Posterior cingulate gyrus (tissue), 11 donors: ENCODE measurements around the gene L3MBTL4.

Experiments
- DNase-seq, 10 donors: peaks; one replicate each; pipeline versions ENCODE4 v3.0.0 to v3.0.0-alpha.2; 2020 to 2021; ENCODE audit warnings: mixed read lengths in 3 of 10
- intact Hi-C: fragments of 100-400 bp; cut with DNase I; formaldehyde crosslinking; loops from one replicate; pipeline ENCODE4 v1.15.1; 2023

The L3MBTL4 gene

GRCh38 chr18:5975111-5976002, 439.4 kb downstream of the L3MBTL4 start:
- DNase-seq, result no peak
- intact Hi-C loops, result no loop called here

- no peak for DNase-seq
- intact Hi-C loops, result no loop called here
These were observed 440.0 kb downstream of the L3MBTL4 start for GRCh38 chr18:5974696-5975095.

GRCh38 chr18:5973099-5973498, 441.6 kb downstream of the L3MBTL4 start:
- intact Hi-C loops, result no loop called here

GRCh38 chr18:5972298-5972697, 442.4 kb downstream of the L3MBTL4 start:
- DNase-seq, result no peak
- intact Hi-C loops, result no loop called here

More at GRCh38 chr18:5973099-5973498, 441.6 kb downstream of the L3MBTL4 start:
- DNase-seq, result no peak

- intact Hi-C loops, result no loop called here
- DNase-seq, result peak in 1 of 10 donors; percentile 33
These were observed 444.7 kb downstream of the L3MBTL4 start for GRCh38 chr18:5969989-5970403.

GRCh38 chr18:5969355-5969988, 445.2 kb downstream of the L3MBTL4 start:
- peak in 1 of 10 donors; percentile 24 for DNase-seq
- intact Hi-C loops, result no loop called here

- intact Hi-C loops, result no loop called here
- no peak for DNase-seq
These were observed 447.0 kb downstream of the L3MBTL4 start for GRCh38 chr18:5967666-5968065.

- no peak for DNase-seq
- intact Hi-C loops, result no loop called here
These were observed 447.7 kb downstream of the L3MBTL4 start for GRCh38 chr18:5967007-5967406.

- no peak for DNase-seq
- intact Hi-C loops, result no loop called here
These were observed 448.2 kb downstream of the L3MBTL4 start for GRCh38 chr18:5966514-5966913.

- no peak for DNase-seq
- intact Hi-C loops, result no loop called here
These were observed 449.7 kb downstream of the L3MBTL4 start for GRCh38 chr18:5964996-5965395.

GRCh38 chr18:5964596-5964995, 450.1 kb downstream of the L3MBTL4 start:
- intact Hi-C loops, result no loop called here

GRCh38 chr18:5964108-5964507, 450.6 kb downstream of the L3MBTL4 start:
- DNase-seq, result no peak
- intact Hi-C loops, result no loop called here

More at GRCh38 chr18:5964596-5964995, 450.1 kb downstream of the L3MBTL4 start:
- DNase-seq, result no peak

- intact Hi-C loops, result no loop called here
- no peak for DNase-seq
These were observed 451.4 kb downstream of the L3MBTL4 start for GRCh38 chr18:5963267-5963666.

GRCh38 chr18:5962362-5962761, 452.3 kb downstream of the L3MBTL4 start:
- no peak for DNase-seq
- intact Hi-C loops, result no loop called here

GRCh38 chr18:5961828-5962150, 452.9 kb downstream of the L3MBTL4 start:
- no peak for DNase-seq
- intact Hi-C loops, result no loop called here

GRCh38 chr18:5961097-5961827, 453.4 kb downstream of the L3MBTL4 start:
- intact Hi-C loops, result no loop called here
- DNase-seq, result no peak

GRCh38 chr18:5958822-5959221, 455.9 kb downstream of the L3MBTL4 start:
- no peak for DNase-seq
- intact Hi-C loops, result no loop called here

- intact Hi-C loops, result no loop called here
- DNase-seq, result no peak
These were observed 458.9 kb downstream of the L3MBTL4 start for GRCh38 chr18:5955861-5956260.

- intact Hi-C loops, result no loop called here
- DNase-seq, result no peak
These were observed 463.1 kb downstream of the L3MBTL4 start for GRCh38 chr18:5951515-5952091.

- DNase-seq, result no peak
- intact Hi-C loops, result no loop called here
These were observed 465.9 kb downstream of the L3MBTL4 start for GRCh38 chr18:5948781-5949180.

GRCh38 chr18:5948237-5948636, 466.5 kb downstream of the L3MBTL4 start:
- no peak for DNase-seq
- intact Hi-C loops, result no loop called here
